Inferior parietal cortex (tissue), 1 donor: ENCODE measurements around the gene RNFT2.
"Not testable (repeated sequence)": the region's sequence is repeated elsewhere in the genome, so short reads cannot be mapped to it uniquely, and the experiment has no call there.

Experiments
- DNase-seq: peaks from one replicate; pipeline ENCODE4 v3.0.0-alpha.2; 2016; ENCODE audit errors: extremely low spot score

The RNFT2 gene

GRCh38 chr12:116794725-116795124, 56.6 kb downstream of the RNFT2 start:
- no peak for DNase-seq

GRCh38 chr12:116797885-116798284, 59.8 kb downstream of the RNFT2 start:
- no peak for DNase-seq

GRCh38 chr12:116798719-116799118, 60.6 kb downstream of the RNFT2 start:
- no peak for DNase-seq

DNA sequence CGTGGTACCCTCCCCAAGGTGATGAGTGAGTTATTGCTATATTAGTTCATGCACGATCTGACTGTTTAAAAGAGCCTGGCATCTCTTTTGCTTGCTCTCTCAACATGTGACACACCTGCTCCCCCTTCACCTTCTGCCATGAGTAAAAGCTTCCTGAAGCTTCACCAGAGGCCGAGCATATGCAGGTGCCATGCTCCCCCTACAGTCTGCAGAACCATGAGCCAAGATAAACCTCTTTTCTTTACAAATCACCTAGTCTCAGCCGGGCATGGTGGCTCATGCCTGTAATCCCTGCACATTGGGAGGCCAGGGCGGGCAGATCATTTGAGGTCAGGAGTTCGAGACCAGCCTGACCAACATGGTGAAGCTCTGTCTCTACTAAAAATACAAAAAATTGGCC, 61.8 kb downstream of the RNFT2 start:
- DNase-seq = no peak

GRCh38 chr12:116800918-116801317, 62.8 kb downstream of the RNFT2 start:
- DNase-seq = no peak

- no peak for DNase-seq
These were observed 63.9 kb downstream of the RNFT2 start for GRCh38 chr12:116802018-116802417.

DNA sequence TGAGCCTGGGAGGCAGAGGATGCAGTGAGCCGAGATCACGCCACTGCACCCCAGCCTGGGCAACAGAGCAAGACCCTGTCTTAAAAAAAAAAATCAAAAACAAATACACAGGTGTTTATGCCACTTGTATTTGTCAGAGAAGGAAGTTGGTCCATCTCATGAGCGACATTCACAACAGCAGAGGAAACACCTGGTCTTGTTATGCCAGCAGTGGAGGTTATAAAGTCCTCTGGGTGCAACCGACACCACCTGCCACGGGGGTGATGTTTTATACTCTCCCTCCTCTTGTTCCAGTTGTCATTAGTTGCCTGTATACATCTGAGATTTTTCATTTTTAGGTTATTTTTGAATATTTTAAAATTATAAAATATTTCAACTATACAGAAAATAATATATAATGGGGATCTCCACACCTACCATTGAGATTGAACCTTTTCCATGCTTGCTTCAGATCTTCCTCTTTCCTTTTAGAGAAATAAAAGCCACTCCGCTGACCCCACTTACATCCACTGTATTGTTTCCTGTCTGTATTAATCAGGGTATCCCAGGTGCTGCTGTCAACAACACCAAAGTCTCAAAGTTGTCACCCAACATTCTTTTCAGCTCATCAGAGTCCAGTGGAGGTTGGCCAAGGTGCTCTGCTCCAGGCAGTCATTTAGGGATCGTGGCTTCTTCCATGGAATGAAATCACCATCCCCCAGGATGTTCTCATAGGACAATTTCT, 65.1 kb downstream of the RNFT2 start:
- no peak for DNase-seq

DNA sequence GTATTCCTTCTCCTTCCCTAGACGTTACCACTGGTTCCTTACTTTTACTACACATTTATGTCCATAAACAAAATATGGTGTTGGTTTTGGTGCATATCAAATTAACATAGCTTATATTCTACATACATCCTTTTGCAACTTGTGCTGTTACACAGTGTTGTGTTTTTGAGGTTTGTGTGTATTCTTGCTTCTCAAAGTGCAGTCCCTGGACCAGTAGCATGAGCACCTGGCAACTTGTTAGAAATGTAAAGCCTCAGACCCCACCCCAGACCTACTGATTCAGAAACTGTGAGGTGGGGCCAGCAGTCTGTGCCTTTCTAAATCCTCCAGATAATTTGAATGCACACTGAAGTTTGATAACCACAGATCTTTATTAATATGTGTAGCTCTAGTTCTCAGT, 65.9 kb downstream of the RNFT2 start:
- DNase-seq = no peak

GRCh38 chr12:116806845-116807440, 68.8 kb downstream of the RNFT2 start:
- no peak for DNase-seq

GRCh38 chr12:116807546-116807945, 69.4 kb downstream of the RNFT2 start:
- no peak for DNase-seq

- DNase-seq = no peak
These were observed 70.3 kb downstream of the RNFT2 start for GRCh38 chr12:116808113-116809105.

DNA sequence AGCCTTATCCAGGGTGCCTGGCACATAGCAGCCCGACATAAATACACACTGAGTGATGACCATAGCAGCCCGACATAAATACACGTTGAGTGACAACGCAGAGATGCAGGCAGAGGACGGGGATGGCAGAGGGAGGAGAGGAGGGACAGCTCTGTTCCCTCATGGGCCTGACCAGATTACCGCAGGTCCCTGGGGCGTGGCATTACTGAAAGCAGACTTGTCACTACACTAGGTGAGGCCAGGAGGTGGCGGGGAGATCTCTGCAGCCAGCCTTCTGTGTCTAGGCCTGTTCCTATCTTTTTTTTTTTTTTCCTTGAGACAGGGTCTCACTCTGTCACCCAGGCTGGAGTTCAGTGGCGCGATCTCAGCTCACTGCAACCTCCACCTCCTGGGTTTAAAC, 74.1 kb downstream of the RNFT2 start:
- DNase-seq = no peak

DNA sequence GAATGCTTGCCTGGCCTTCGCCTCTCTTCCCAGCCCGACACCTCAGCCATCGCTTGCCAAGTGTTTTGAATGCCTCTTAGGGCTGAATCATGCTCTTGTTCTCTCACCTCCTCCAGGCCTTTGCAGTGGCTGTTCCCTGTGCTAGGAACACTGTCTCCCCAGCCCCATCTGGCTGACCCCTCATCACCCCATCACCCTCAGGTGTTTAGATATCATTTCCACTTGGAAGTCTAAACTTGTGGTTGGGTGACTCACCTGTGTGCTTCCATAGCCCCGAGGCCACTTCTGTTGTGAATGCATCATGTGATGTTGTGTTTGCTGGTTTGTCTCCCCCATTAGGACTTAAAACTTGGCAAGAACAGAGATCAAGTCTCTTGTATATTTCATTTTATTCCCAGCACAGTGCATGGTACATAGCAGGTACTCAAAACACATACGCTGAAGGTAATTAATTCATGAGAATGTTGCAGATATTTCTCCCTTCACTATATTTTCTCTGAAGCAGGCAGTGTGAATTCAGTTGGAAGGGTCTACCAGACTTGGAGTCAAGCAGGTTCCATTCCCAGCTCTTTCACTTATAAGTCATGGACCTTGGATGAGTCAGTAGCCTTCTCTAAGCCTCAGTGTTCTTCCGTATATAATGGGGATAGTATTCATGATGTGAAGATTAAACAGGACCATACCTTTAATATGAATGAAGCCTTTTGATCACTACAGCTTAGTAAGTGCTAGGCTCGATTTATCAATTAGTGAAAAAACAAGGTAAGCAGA, 75.3 kb downstream of the RNFT2 start:
- DNase-seq = no peak

GRCh38 chr12:116814766-116815165, 76.7 kb downstream of the RNFT2 start:
- DNase-seq = not testable (repeated sequence)

- DNase-seq = peak; percentile 13
These were observed 80.3 kb downstream of the RNFT2 start for GRCh38 chr12:116818341-116818856.

GRCh38 chr12:116818948-116819832, 81.1 kb downstream of the RNFT2 start:
- peak; percentile 88 for DNase-seq

- no peak for DNase-seq
These were observed 82.0 kb downstream of the RNFT2 start for GRCh38 chr12:116820064-116820656.

- DNase-seq = no peak
These were observed 83.2 kb downstream of the RNFT2 start for GRCh38 chr12:116821291-116821690.

DNA sequence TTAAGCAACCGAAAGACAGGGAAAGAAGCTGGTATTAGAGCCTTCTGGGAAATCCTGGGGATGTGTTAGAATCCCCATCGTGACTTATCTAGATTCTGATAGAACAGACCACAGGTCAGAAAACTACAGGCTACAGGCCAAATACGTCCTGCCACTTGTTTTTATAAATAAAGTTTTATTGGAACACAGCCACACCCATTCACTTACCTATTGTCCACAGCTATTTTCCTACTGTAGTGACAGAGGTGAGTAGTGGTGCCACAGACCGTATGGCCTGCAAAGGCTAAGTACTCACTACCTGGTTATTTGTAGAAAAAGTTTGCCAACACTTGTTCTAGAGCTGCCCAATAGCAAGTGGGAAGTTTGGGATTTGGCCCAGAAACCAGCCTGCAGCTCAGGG, 89.3 kb downstream of the RNFT2 start:
- no peak for DNase-seq

DNA sequence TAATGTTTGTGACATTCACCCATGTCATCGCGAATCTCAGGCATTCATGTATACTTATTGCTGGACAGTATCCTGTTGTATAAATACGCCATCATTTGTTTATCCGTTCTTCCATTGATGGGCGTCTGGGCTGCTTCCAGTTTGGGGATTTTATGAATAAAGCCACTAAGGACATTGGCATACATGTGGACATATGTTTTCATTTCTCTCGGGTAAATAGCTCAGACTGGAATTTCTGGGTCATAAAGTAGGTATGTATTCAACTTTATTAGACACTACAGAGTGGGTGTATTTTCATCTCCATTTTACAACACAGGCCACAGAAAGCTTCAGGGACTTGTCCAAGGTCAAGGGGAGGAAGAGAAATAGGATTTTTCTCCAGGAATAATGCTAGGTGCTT, 94.2 kb downstream of the RNFT2 start:
- DNase-seq = no peak
